ENCODE measurements around the gene EN2.
"Not testable (repeated sequence)": the region's sequence is repeated elsewhere in the genome, so short reads cannot be mapped to it uniquely, and the experiment has no call there.

The EN2 gene

GRCh38 chr7:155426543-155427410, 31.2 kb upstream of the EN2 start:
- no peak for DNase-seq

GRCh38 chr7:155427411-155428038, 30.4 kb upstream of the EN2 start:
- DNase-seq: no peak

GRCh38 chr7:155428171-155428834, 29.6 kb upstream of the EN2 start:
- no peak for DNase-seq

GRCh38 chr7:155429651-155430050, 28.3 kb upstream of the EN2 start:
- DNase-seq: no peak

GRCh38 chr7:155430606-155431005, 27.3 kb upstream of the EN2 start:
- no peak for DNase-seq

GRCh38 chr7:155431231-155431630, 26.7 kb upstream of the EN2 start:
- DNase-seq: no peak

- DNase-seq: no peak
Observed at GRCh38 chr7:155431711-155432110, 26.2 kb upstream of the EN2 start.

- DNase-seq: no peak
Observed at GRCh38 chr7:155435110-155435509, 22.8 kb upstream of the EN2 start.

GRCh38 chr7:155437836-155438235, 20.1 kb upstream of the EN2 start:
- no peak for DNase-seq

GRCh38 chr7:155438777-155439176, 19.2 kb upstream of the EN2 start:
- no peak for DNase-seq

- no peak for DNase-seq
Observed at GRCh38 chr7:155439311-155440017, 18.5 kb upstream of the EN2 start.

- DNase-seq: no peak
Observed at GRCh38 chr7:155440018-155440410, 17.9 kb upstream of the EN2 start.

- no peak for DNase-seq
Observed at GRCh38 chr7:155441856-155442255, 16.1 kb upstream of the EN2 start.

- DNase-seq: no peak
Observed at GRCh38 chr7:155444746-155445145, 13.2 kb upstream of the EN2 start.

- DNase-seq: not testable (repeated sequence)
Observed at GRCh38 chr7:155445606-155446005, 12.3 kb upstream of the EN2 start.

GRCh38 chr7:155447603-155448002, 10.3 kb upstream of the EN2 start:
- DNase-seq: no peak

GRCh38 chr7:155448632-155449007, 9.3 kb upstream of the EN2 start:
- DNase-seq: no peak

GRCh38 chr7:155449008-155449868, 8.7 kb upstream of the EN2 start:
- no peak for DNase-seq

GRCh38 chr7:155449869-155450557, 7.9 kb upstream of the EN2 start:
- no peak for DNase-seq

- DNase-seq: no peak
Observed at GRCh38 chr7:155450558-155450969, 7.4 kb upstream of the EN2 start.

- no peak for DNase-seq
Observed at GRCh38 chr7:155450970-155451801, 6.7 kb upstream of the EN2 start.

Data from 8988T (cell line).